GM12878 (cell line): ENCODE data around the gene TAMALIN. TPM values are rescaled to one million over a fixed set of nuclear protein-coding genes. Genes with fewer than 3 reads are reported as not detected.

ENCODE experiments used
- CEBPZ ChIP-seq: fragments of 150-350 bp; IDR thresholded peaks from 2 replicates; pipeline ENCODE4 v1.6.1; 2016; ENCODE audit warnings: low read depth, low read length
- DPF2 ChIP-seq: fragments of 450-650 bp; IDR thresholded peaks from 2 replicates; pipeline ENCODE4 v1.6.1; 2017; ENCODE audit warnings: mild to moderate bottlenecking
- POLR2A ChIP-seq: IDR thresholded peaks from 2 replicates; pipeline ENCODE4 v1.6.1; 2011; ENCODE audit warnings: low read depth, mild to moderate bottlenecking, low read length
- SIX5 ChIP-seq: IDR thresholded peaks from 2 replicates; pipeline ENCODE4 v1.6.1; 2011; ENCODE audit warnings: mild to moderate bottlenecking, low read depth, low read length, moderate library complexity; ENCODE audit not compliant: severe bottlenecking
- SPI1 ChIP-seq: IDR thresholded peaks from 2 replicates; pipeline ENCODE4 v1.6.1; 2011; ENCODE audit warnings: low read depth, mild to moderate bottlenecking, low read length, moderate library complexity, borderline replicate concordance; ENCODE audit not compliant: insufficient read depth
- SRF ChIP-seq, 2 experiments: IDR thresholded peaks; 2 replicates each; pipeline ENCODE4 v1.6.1; 2011; ENCODE audit warnings: low read depth in 2 of 2, low read length in 2 of 2, mild to moderate bottlenecking in 1 of 2, moderate library complexity in 1 of 2
- WRNIP1 ChIP-seq: IDR thresholded peaks from 2 replicates; pipeline ENCODE4 v1.6.1; 2011; ENCODE audit warnings: low read depth, low read length, improper control_type of control experiment, borderline replicate concordance
- polyA plus RNA-seq, 11 experiments: library from polyadenylated mRNA; depleted of rRNA in 4 of 11; unstranded in 6 of 11; stranded (reverse) in 5 of 11; fragments of >200 nt; fragmentation: Nextera tagmentation in 4 of 11; fragmentation: Illumina TruSeq in 1 of 11; extraction: Ambion mirVana in 4 of 11; extraction: Trizol in 1 of 11; gene quantifications; 1 replicate in 1 of 11; 2 replicates in 10 of 11; pipeline versions ENCODE4 v1.2.1 to v1.2.3, GENCODE V29; 2011 to 2016; ENCODE audit warnings: inconsistent platforms in 2 of 11, missing spikeins in 2 of 11, low read depth in 1 of 11
- total RNA-seq, 4 experiments: library from RNA; depleted of rRNA in 3 of 4; stranded (reverse); fragments of >200 nt in 3 of 4; fragmentation: Illumina TruSeq in 1 of 4; extraction: Trizol in 1 of 4; gene quantifications; 2 replicates each; pipeline versions ENCODE4 v1.2.1 to v1.2.3, GENCODE V29; 2013 to 2021
- TF ChIP-seq, protein P1 (sequence below), 3 experiments: IDR thresholded peaks in 2 of 3; conservative IDR thresholded peaks in 1 of 3; 2 replicates each; pipeline ENCODE4 v1.5.1; 2011; ENCODE audit warnings: low read depth in 3 of 3, low read length in 3 of 3, mild to moderate bottlenecking in 3 of 3, control low read depth in 2 of 3, moderate library complexity in 2 of 3, inconsistent platforms in 1 of 3, mixed read lengths in 1 of 3; ENCODE audit not compliant: control insufficient read depth in 2 of 3, insufficient read depth in 1 of 3; ENCODE audit errors: extremely low read depth in 1 of 3

The TAMALIN gene
- total and polyA plus RNA-seq, 10 of the 15 experiments (the other 5 are each of a cell fraction or from before 2014, with no cell fraction given) = 0.09 to 0.58 (median 0.19) TPM; not detected in 4

DNA sequence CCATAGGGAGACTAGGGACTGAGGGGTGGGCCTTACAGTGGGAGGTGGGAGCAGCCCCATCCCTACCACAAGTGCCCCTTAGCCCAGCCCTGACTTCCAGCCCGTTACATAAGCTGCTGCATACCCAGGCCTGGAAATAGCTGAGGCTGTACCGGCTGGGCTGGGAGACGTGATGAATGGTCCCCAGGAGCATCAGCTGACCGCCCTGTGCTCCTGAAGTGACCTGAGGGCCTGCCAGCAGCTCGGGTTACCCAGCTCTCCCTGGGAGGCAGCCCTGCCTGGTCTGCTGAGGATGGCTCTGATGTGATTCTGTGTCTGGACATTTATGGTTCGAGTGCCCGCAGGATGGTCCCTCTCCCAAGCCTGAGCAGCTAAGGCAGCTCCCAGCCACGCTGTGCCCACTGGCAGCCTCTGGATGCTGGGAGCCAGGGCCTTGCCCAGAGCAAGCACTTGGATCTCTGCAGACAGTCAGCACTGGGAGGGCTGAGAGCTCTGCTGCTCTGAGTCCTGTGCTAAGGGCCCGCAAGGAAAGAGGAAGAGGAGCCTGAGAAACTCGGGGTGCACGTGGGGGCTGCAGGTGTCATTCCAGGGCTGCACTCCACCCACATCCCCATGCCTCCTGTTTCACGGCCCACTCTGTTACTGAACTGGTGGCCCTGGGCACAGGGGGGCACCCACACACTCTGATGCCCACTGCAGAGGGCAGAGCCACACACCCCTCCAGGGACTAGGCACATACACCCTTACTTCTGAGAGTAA, 20.5 kb downstream of the TAMALIN start (continued):
- TF ChIP-seq CEBPZ (no peak), SPI1 (peak; percentile 73), SIX5 (no peak), POLR2A (no peak), SRF (IDR thresholded peaks at IDR 0.05; ENCODE audit: low read depth in 2 of 2, low read length in 2 of 2) (no peak), WRNIP1 (no peak), DPF2 (0 out of 2 replicates have a peak, but pooled peaks have one; percentile 30)
- TF ChIP-seq, protein P1, sequence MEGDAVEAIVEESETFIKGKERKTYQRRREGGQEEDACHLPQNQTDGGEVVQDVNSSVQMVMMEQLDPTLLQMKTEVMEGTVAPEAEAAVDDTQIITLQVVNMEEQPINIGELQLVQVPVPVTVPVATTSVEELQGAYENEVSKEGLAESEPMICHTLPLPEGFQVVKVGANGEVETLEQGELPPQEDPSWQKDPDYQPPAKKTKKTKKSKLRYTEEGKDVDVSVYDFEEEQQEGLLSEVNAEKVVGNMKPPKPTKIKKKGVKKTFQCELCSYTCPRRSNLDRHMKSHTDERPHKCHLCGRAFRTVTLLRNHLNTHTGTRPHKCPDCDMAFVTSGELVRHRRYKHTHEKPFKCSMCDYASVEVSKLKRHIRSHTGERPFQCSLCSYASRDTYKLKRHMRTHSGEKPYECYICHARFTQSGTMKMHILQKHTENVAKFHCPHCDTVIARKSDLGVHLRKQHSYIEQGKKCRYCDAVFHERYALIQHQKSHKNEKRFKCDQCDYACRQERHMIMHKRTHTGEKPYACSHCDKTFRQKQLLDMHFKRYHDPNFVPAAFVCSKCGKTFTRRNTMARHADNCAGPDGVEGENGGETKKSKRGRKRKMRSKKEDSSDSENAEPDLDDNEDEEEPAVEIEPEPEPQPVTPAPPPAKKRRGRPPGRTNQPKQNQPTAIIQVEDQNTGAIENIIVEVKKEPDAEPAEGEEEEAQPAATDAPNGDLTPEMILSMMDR (IDR thresholded peaks at IDR 0.05 in 2 of 3, conservative IDR thresholded peaks at IDR 0.05 in 1 of 3; ENCODE audit: control insufficient read depth in 2 of 3, extremely low read depth in 1 of 3, insufficient read depth in 1 of 3, low read depth in 3 of 3, low read length in 3 of 3) = no peak
